H9 (cell line): ENCODE results near the gene DYRK3. TPM values are rescaled to one million over a fixed set of nuclear protein-coding genes. Genes with fewer than 3 reads are reported as not detected.

Experiments used
- DNase-seq: peaks from one replicate; pipeline ENCODE4 v3.0.0-alpha.2; 2017
- H2AFZ ChIP-seq: one replicate; pipeline ENCODE4 v1.6.1; 2013; ENCODE audit warnings: mild to moderate bottlenecking, low read length, control low read depth, moderate library complexity
- H2AK5ac ChIP-seq: 2 replicates; pipeline ENCODE4 v1.6.1; 2013; ENCODE audit warnings: low read length, control low read depth, mixed read lengths; ENCODE audit not compliant: insufficient read length
- H2BK120ac ChIP-seq: one replicate; pipeline ENCODE4 v1.6.1; 2013; ENCODE audit warnings: low read depth, mild to moderate bottlenecking, low read length, control low read depth, inconsistent platforms; ENCODE audit not compliant: poor library complexity, severe bottlenecking
- H2BK12ac ChIP-seq: 2 replicates; pipeline ENCODE4 v1.6.1; 2013; ENCODE audit warnings: low read length, control low read depth, mixed read lengths, low read depth; ENCODE audit not compliant: insufficient read length
- H2BK15ac ChIP-seq: 2 replicates; pipeline ENCODE4 v1.6.1; 2013; ENCODE audit warnings: low read depth, low read length, control low read depth
- H2BK20ac ChIP-seq: one replicate; pipeline ENCODE4 v1.6.1; 2013; ENCODE audit warnings: low read depth, mild to moderate bottlenecking, low read length, control low read depth, inconsistent platforms; ENCODE audit not compliant: poor library complexity, severe bottlenecking
- H2BK5ac ChIP-seq: 2 replicates; pipeline ENCODE4 v1.6.1; 2013; ENCODE audit warnings: low read length, control low read depth, mixed read lengths; ENCODE audit not compliant: insufficient read length
- H3K14ac ChIP-seq: 2 replicates; pipeline ENCODE4 v1.6.1; 2013; ENCODE audit warnings: low read length, control low read depth; ENCODE audit not compliant: insufficient read depth
- H3K18ac ChIP-seq: 2 replicates; pipeline ENCODE4 v1.6.1; 2013; ENCODE audit warnings: low read depth, mild to moderate bottlenecking, mixed read lengths, low read length, control low read depth; ENCODE audit not compliant: insufficient read length
- H3K23ac ChIP-seq: 2 replicates; pipeline ENCODE4 v1.6.1; 2013; ENCODE audit warnings: low read length, control low read depth, mixed read lengths, low read depth; ENCODE audit not compliant: insufficient read length
- H3K23me2 ChIP-seq: 2 replicates; pipeline ENCODE4 v1.6.1; 2013; ENCODE audit warnings: low read depth, mild to moderate bottlenecking, mixed read lengths, low read length, control low read depth; ENCODE audit not compliant: insufficient read length, poor library complexity, severe bottlenecking
- H3K27ac ChIP-seq: 2 replicates; pipeline ENCODE4 v1.5.1; 2013; ENCODE audit warnings: low read length, control low read depth, mixed read lengths, low read depth; ENCODE audit not compliant: insufficient read length
- H3K27me3 ChIP-seq: 2 replicates; pipeline ENCODE4 v1.6.1; 2013; ENCODE audit warnings: low read length, control low read depth, inconsistent platforms; ENCODE audit not compliant: insufficient read depth
- H3K4ac ChIP-seq: 2 replicates; pipeline ENCODE4 v1.6.1; 2013; ENCODE audit warnings: low read depth, mild to moderate bottlenecking, control low read depth, inconsistent platforms, low read length, moderate library complexity
- H3K4me1 ChIP-seq: 2 replicates; pipeline ENCODE4 v1.6.1; 2013; ENCODE audit warnings: low read length, control low read depth, inconsistent platforms; ENCODE audit not compliant: insufficient read depth
- H3K4me2 ChIP-seq: 2 replicates; pipeline ENCODE4 v1.6.1; 2013; ENCODE audit warnings: low read length, control low read depth, mixed read lengths; ENCODE audit not compliant: insufficient read length, insufficient read depth
- H3K56ac ChIP-seq: 2 replicates; pipeline ENCODE4 v1.6.1; 2013; ENCODE audit warnings: low read depth, mild to moderate bottlenecking, mixed read lengths, low read length, control low read depth; ENCODE audit not compliant: insufficient read length
- H3K79me1 ChIP-seq: 2 replicates; pipeline ENCODE4 v1.6.1; 2013; ENCODE audit warnings: low read depth, mild to moderate bottlenecking, moderate library complexity, low read length, control low read depth, inconsistent platforms; ENCODE audit not compliant: insufficient read depth, poor library complexity, severe bottlenecking
- H3K79me2 ChIP-seq: 2 replicates; pipeline ENCODE4 v1.6.1; 2013; ENCODE audit warnings: low read length, control low read depth, inconsistent platforms; ENCODE audit not compliant: insufficient read depth
- H3K9ac ChIP-seq: 2 replicates; pipeline ENCODE4 v1.6.1; 2013; ENCODE audit warnings: low read length, control low read depth, mixed read lengths; ENCODE audit not compliant: insufficient read length; ENCODE audit errors: extremely low read depth
- H3K9me3 ChIP-seq: one replicate; pipeline ENCODE4 v1.6.1; 2013; ENCODE audit warnings: low read depth, low read length, inconsistent platforms; ENCODE audit not compliant: control insufficient read depth
- H3T11ph ChIP-seq: one replicate; pipeline ENCODE4 v1.6.1; 2013; ENCODE audit warnings: mild to moderate bottlenecking, low read length, control low read depth, inconsistent platforms
- H4K20me1 ChIP-seq: one replicate; pipeline ENCODE4 v1.6.1; 2013; ENCODE audit not compliant: control insufficient read depth, insufficient read length, insufficient read depth
- H4K5ac ChIP-seq: 2 replicates; pipeline ENCODE4 v1.6.1; 2013; ENCODE audit warnings: low read depth, mild to moderate bottlenecking, mixed read lengths, low read length, control low read depth; ENCODE audit not compliant: insufficient read length
- H4K8ac ChIP-seq: replicated peaks from 2 replicates; pipeline ENCODE4 v1.6.1; 2013; ENCODE audit warnings: low read length, control low read depth, mixed read lengths, low read depth; ENCODE audit not compliant: insufficient read length
- H4K91ac ChIP-seq: 2 replicates; pipeline ENCODE4 v1.6.1; 2013; ENCODE audit warnings: low read depth, mild to moderate bottlenecking, moderate library complexity, mixed read lengths, low read length, control low read depth; ENCODE audit not compliant: insufficient read length
- H3K27ac Mint-ChIP-seq, 3 experiments: 2 replicates in 2 of 3; 3 replicates in 1 of 3; pipeline ENCODE4 v1.8.0; 2020 to 2021; ENCODE audit warnings: mixed read lengths in 3 of 3, mild to moderate bottlenecking in 1 of 3, moderate library complexity in 1 of 3
- H3K27me3 Mint-ChIP-seq: 2 replicates; pipeline ENCODE4 v1.8.0; 2021; ENCODE audit warnings: low read depth, mild to moderate bottlenecking, moderate library complexity, mixed read lengths
- H3K36me3 Mint-ChIP-seq, 3 experiments: 2 replicates in 2 of 3; 3 replicates in 1 of 3; pipeline ENCODE4 v1.8.0; 2020 to 2021; ENCODE audit warnings: low read depth in 3 of 3, mixed read lengths in 3 of 3; ENCODE audit not compliant: insufficient read depth in 1 of 3
- H3K4me1 Mint-ChIP-seq, 2 experiments: 2 replicates each; pipeline ENCODE4 v1.8.0; 2020; ENCODE audit warnings: mixed read lengths in 2 of 2
- H3K4me3 Mint-ChIP-seq, 2 experiments: 2 replicates in 1 of 2; 3 replicates in 1 of 2; pipeline ENCODE4 v1.8.0; 2020 to 2021; ENCODE audit warnings: mild to moderate bottlenecking in 2 of 2, mixed read lengths in 2 of 2, moderate library complexity in 1 of 2
- H3K9me3 Mint-ChIP-seq, 2 experiments: 2 replicates in 1 of 2; 3 replicates in 1 of 2; pipeline ENCODE4 v1.8.0; 2020; ENCODE audit warnings: mild to moderate bottlenecking in 2 of 2, mixed read lengths in 2 of 2, moderate library complexity in 1 of 2
- CTCF ChIP-seq: fragments of 200-600 bp; sonication (generic); conservative IDR thresholded peaks from 3 replicates; pipeline ENCODE4 v1.8.0; 2021; ENCODE audit warnings: antibody characterized with exemption, mild to moderate bottlenecking
- WGBS: extraction: QIAGEN DNeasy Blood & Tissue Kit; methylation state at CpG from one replicate; pipeline ENCODE4 v1.1.7; 2013; ENCODE audit warnings: missing lambda C conversion rate, low lambda C conversion rate, mixed read lengths; ENCODE audit not compliant: insufficient read length; ENCODE audit errors: extremely low coverage; 5-methylcytosine and 5-hydroxymethylcytosine counted together
- total RNA-seq: library from RNA; stranded (reverse); gene quantifications from 2 replicates; pipeline ENCODE4 v1.2.1, GENCODE V29; 2021

Gene DYRK3
- total RNA-seq, 1 experiment from 2014 or later: 4.7 TPM

GRCh38 chr1:206656936-206657335 lies 21.6 kb downstream of the DYRK3 start:
- Histone ChIP-seq H2AK5ac (no peak overlapping the region), H2BK120ac (no peak overlapping the region), H2BK15ac (no peak overlapping the region), H3K4me2 (no peak overlapping the region), H4K5ac (no peak overlapping the region), H3K4ac (no peak overlapping the region), H4K8ac (no peak overlapping the region), H3T11ph (no peak overlapping the region), H3K23me2 (no peaks in the 10 kb centered on the region), H3K56ac (no peak overlapping the region), H2BK5ac (no peak overlapping the region), H2BK20ac (no peak overlapping the region), H3K23ac (no peak overlapping the region), H3K79me2 (no peaks in the 10 kb centered on the region), H3K4me1 (peaks cover 4% of the 10 kb centered on the region), H2BK12ac (no peak overlapping the region), H4K20me1 (no peaks in the 10 kb centered on the region), H3K27ac (no peak overlapping the region), H3K18ac (no peak overlapping the region), H2AFZ (no peak overlapping the region), H3K79me1 (no peaks in the 10 kb centered on the region), H3K27me3 (peaks cover 2% of the 10 kb centered on the region; the same call in 1 of the 2 replicates), H3K9me3 (no peaks in the 10 kb centered on the region), H3K9ac (no peak overlapping the region), H3K14ac (no peak overlapping the region), H4K91ac (no peak overlapping the region)
- H3K4me1 Mint-ChIP-seq: peaks cover 14 to 16% of the 10 kb centered on the region in 2 experiments
- no peaks in the 10 kb centered on the region; a peak in 1 of 7 replicates for H3K36me3 Mint-ChIP-seq
- H3K9me3 Mint-ChIP-seq: no peaks in the 10 kb centered on the region
- H3K27me3 Mint-ChIP-seq: peaks cover 53% of the 10 kb centered on the region
- H3K4me3 Mint-ChIP-seq: no peak overlapping the region
- no CpG with 5 or more reads among the region's 3 CpGs for WGBS
- DNase-seq: no peak
- no peak overlapping the region for H3K27ac Mint-ChIP-seq
- no peak for TF ChIP-seq CTCF
